Neural progenitor cell (in vitro differentiated cells): ENCODE measurements around the gene DIS3L2.

Experiments used
- CTCF ChIP-seq: fragments of 200-600 bp; sonication (generic); IDR thresholded peaks from 2 replicates; pipeline ENCODE4 v1.5.1; 2017; ENCODE audit warnings: antibody characterized with exemption, mild to moderate bottlenecking
- EZH2 ChIP-seq: fragments of 200-600 bp; sonication (generic); IDR thresholded peaks from 2 replicates; pipeline ENCODE4 v1.6.1; 2017; ENCODE audit warnings: antibody characterized with exemption, mild to moderate bottlenecking, moderate library complexity
- EZH2phosphoT487 ChIP-seq: fragments of 200-600 bp; sonication (generic); IDR thresholded peaks from 2 replicates; pipeline ENCODE4 v1.6.1; 2017; ENCODE audit warnings: antibody characterized with exemption

- no peak for TF ChIP-seq CTCF
- TF ChIP-seq EZH2 = no peak
- TF ChIP-seq EZH2phosphoT487 = no peak
These were observed 221.8 kb downstream of the DIS3L2 start for GRCh38 chr2:232183279-232183678.
